ENCODE data around the gene FAM3B.

Gene FAM3B

GRCh38 chr21:41369920-41370839, 53.6 kb downstream of the FAM3B start:
- no peak for DNase-seq

- no peak for DNase-seq
These were observed 54.5 kb downstream of the FAM3B start for GRCh38 chr21:41370840-41371684.

- no peak for DNase-seq
These were observed 55.1 kb downstream of the FAM3B start for GRCh38 chr21:41371685-41372030.

GRCh38 chr21:41373253-41373652, 56.7 kb downstream of the FAM3B start:
- no peak for DNase-seq

- DNase-seq = no peak
These were observed 57.2 kb downstream of the FAM3B start for GRCh38 chr21:41373763-41374162.

GRCh38 chr21:41374177-41374712, 57.6 kb downstream of the FAM3B start:
- no peak for DNase-seq

GRCh38 chr21:41374867-41375533, 58.4 kb downstream of the FAM3B start:
- DNase-seq = no peak

GRCh38 chr21:41375875-41376274, 59.3 kb downstream of the FAM3B start:
- no peak for DNase-seq

GRCh38 chr21:41377715-41378114, 61.1 kb downstream of the FAM3B start:
- no peak for DNase-seq

- DNase-seq = no peak
These were observed 62.2 kb downstream of the FAM3B start for GRCh38 chr21:41378849-41379248.

GRCh38 chr21:41379901-41380300, 63.3 kb downstream of the FAM3B start:
- DNase-seq = no peak

- no peak for DNase-seq
These were observed 65.1 kb downstream of the FAM3B start for GRCh38 chr21:41381731-41382130.

GRCh38 chr21:41387042-41387819, 70.6 kb downstream of the FAM3B start:
- DNase-seq = no peak

- DNase-seq = no peak
These were observed 71.2 kb downstream of the FAM3B start for GRCh38 chr21:41387824-41388223.

- no peak for DNase-seq
These were observed 71.7 kb downstream of the FAM3B start for GRCh38 chr21:41388259-41388658.

- DNase-seq = no peak
These were observed 73.5 kb downstream of the FAM3B start for GRCh38 chr21:41390043-41390639.

- DNase-seq = no peak
These were observed 77.4 kb downstream of the FAM3B start for GRCh38 chr21:41393876-41394465.

GRCh38 chr21:41396558-41397075, 80.0 kb downstream of the FAM3B start:
- no peak for DNase-seq

GRCh38 chr21:41397471-41397891, 80.9 kb downstream of the FAM3B start:
- DNase-seq = no peak

GRCh38 chr21:41398251-41398650, 81.7 kb downstream of the FAM3B start:
- DNase-seq = no peak

GRCh38 chr21:41398831-41399230, 82.2 kb downstream of the FAM3B start:
- no peak for DNase-seq
